Stimulated activated CD4-positive, alpha-beta T cell treated with anti-CD3 and anti-CD28 coated beads, Interleukin-1b, Interleukin-23, amount 100 ng/mL, for 48 hours (primary cell): Measurements from ENCODE around the gene LONP1.
"Not testable (repeated sequence)": the region's sequence is repeated elsewhere in the genome, so short reads cannot be mapped to it uniquely, and the experiment has no call there.

Experiments
- DNase-seq: peaks from one replicate; pipeline ENCODE4 v3.0.0-alpha.2; 2020

Gene LONP1

GRCh38 chr19:5711713-5712161 is 8.2 kb downstream of the LONP1 start:
- DNase-seq = no peak

DNA sequence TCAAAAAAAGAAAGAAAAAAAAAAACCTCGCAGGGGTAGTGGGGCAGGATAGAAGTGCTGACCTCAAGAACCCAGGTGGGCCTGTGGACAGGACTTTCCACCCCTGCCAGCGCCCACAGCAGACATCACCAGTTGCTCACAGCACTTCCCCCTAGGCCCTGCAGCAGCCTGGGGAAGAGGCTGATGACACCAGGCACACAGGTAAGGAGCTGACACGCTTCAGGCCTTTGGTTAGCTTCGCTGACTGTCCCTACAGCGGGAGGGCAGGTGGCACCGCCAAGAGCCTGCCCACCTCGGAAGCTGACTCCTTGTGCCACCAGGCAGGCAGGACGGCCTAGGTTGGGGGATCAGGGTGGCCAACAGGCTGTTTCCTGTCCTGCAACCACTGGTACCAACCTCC is 8.9 kb downstream of the LONP1 start:
- no peak for DNase-seq

- DNase-seq = no peak
Measured at GRCh38 chr19:5707576-5708575, 12.1 kb downstream of the LONP1 start.

- DNase-seq = no peak
Measured at GRCh38 chr19:5706876-5707573, 12.9 kb downstream of the LONP1 start.

- DNase-seq = no peak
Measured at GRCh38 chr19:5705552-5705951, 14.4 kb downstream of the LONP1 start.

DNA sequence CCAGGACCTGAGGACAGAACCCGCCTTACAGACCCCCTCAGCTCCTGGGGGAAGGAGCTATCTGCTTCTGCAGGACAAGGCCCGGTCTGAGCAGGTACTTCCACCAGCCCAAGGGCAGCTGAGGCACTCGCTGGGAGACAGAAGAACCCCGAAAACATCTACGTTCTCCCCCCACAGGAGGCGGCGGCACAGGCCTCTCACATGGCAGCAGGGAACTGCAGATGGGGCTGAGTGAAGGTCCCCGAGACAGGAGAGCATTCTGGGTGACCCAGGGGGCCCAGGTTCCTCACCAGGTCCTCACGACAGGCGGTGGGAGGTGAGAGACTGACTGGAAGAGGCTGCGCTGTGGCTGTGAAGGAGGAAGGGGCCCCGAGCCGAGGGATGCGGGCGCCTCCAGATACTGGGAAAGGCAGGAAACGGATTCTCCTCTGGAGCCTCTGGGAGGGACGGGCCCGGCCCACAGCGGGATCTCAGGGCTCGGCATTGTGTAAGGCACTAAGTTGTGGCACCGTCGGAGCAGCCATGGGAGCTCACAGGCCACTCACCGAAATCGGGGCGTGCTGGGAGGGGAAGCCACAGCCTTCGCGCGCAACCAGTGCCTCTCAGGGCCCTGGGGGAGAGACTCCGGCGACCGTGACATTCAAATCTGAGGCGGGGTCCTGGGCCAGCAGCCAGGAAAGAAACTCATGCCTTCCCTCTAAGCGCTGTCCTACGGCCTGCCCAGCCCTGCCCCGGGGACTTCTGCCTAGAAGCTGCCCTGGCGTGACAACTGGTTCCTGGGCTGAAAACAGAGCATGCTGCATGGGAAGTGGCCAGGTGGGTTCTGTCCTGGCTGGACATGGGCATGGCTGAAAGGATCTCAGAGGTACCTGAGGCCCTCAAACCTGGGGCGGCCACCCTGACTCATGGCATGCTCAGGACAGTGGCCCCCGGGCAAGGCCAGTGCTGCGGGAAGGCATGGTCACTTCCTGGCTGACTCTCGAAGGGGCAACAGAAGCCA is 15.8 kb downstream of the LONP1 start:
- no peak for DNase-seq

- not testable (repeated sequence) for DNase-seq
Measured at GRCh38 chr19:5702053-5702410, 17.9 kb downstream of the LONP1 start.

DNA sequence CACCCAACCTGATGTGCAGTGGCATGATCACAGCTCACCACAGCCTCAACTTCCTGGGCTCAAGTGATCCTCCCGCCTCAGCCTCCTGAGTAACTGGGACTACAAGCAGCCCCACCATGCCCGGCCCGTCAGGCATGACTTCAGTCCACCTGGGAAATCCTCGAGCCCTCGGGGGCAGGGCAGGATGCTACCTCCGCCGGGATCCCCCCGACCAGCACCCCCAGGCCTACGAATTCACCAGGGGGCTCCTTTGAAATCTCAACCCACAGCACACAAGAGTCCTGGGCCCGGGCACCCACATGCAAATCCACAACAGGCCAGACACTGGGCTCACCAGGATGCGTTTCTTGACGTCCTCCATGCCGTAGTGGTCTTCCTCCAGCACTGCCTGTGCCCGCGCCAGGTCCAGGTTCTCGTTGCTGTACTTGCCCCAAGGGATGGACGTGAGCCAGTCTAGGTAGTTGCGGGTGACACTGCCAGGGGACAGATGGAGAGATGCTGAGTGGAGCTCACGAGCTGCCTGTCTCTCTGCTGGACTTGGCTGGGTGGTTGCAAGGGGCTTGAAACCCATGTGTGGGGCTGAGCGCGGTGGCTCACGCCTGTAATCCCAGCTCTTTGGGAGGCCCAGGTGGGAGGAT is 19.4 kb downstream of the LONP1 start:
- no peak for DNase-seq

DNA sequence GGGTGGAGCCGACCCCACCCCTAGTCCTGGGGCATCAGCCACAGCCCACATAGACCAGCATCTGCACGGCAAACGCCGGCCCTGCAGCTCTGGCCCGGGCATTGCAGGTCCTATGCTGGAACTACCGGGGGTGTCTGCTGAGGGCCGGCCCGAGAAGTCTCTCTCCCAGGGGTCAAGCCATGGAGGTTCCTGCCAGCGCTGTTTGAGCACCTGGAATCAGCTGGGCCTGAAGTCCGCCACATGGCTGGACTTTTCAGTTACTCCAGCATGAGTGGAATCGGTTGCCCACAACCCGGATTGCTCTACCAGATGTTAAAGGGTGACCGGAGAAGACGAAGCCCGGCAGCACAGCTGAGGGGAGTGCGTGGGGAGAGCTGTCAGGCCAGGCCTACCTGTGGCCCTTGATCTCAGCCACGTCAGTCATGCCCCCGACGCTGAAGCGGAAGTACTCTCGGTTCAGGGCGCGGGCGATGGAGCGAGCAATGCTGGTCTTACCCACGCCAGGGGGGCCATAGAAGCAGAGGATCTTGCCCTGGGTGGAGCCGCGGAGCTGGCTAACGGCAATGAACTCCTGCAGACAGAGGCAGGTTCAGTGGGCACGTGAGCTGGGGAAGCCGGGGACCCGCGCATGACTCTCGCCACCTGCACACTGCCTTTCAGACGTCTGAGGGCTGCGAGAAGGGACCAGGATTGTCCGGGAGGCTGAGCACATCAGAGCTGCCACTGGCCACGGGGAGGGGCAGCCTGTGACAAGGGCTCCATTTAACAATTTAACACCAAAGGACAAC is 21.1 kb downstream of the LONP1 start:
- no peak for DNase-seq

GRCh38 chr19:5697890-5698634 is 21.9 kb downstream of the LONP1 start:
- no peak for DNase-seq

DNA sequence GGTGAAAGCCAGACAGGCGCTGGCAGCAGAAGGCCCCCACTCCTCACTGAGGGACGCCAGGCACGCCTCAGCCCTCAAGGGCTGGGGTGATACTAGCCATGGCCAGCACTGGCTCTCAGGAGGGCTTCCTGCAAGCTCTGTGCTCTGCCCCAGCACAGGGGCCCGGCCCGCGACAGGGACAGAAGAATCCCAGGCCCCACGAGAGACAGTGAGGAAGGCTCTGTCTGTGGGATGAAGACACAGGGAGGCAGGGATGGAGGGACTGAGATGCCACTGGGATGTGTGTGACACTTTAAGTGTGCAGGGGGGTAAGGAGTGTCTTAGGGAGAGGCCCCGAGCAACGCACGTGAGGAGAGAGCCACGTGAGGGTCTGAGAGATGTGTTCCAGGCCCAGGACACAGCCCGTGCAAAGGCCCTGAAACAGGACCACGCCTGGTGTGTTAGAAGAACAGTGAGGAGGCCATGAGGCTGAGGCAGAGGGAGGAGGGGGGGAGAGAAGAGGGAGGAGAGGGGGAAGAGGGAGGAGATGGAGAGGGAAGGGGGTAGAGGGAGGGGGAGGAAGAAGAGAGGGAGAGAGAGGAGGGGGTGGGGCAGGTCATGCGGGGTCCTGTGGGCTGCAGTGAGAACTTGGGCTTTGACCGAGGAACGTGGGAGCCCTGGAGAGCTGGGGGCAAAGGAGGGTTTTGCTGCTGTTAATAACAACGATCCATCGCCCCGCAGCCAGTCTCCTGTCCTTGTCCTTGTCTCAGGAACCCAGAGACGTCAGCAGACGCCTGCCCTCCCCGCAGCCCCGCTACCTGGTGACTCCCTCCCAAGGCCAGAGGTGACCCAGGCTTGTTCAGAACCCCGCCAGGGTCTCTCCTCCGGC is 22.7 kb downstream of the LONP1 start:
- DNase-seq = no peak

GRCh38 chr19:5696196-5697021 is 23.5 kb downstream of the LONP1 start:
- DNase-seq = no peak

DNA sequence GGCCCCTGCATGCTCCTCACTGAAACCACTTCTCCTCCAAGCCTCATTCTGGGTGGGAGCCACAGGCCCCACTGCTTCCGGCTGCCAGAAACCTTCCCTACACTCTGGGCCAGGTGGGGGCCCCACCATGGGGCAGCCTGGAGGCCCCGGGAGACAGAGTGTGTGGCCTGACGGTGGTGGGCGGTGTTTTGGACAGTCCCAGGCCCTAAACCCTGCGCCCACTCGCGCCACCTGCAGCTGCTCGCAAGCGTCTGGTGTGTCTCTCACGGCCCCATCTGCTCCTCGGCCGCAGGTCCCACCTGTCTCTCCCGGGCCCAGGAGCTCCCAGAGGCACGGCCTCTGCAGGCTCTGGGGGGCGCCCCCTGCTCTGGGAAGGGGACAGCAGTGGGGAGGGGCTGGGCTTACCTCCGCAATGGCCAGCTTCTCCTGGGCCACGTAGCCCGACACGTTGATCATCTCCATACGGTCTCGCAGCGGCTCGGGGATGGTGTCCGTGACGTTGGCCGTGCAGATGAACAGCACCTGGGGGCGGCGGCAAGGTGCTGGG is 24.2 kb downstream of the LONP1 start:
- no peak for DNase-seq

- no peak for DNase-seq
Measured at GRCh38 chr19:5694956-5695648, 24.8 kb downstream of the LONP1 start.

DNA sequence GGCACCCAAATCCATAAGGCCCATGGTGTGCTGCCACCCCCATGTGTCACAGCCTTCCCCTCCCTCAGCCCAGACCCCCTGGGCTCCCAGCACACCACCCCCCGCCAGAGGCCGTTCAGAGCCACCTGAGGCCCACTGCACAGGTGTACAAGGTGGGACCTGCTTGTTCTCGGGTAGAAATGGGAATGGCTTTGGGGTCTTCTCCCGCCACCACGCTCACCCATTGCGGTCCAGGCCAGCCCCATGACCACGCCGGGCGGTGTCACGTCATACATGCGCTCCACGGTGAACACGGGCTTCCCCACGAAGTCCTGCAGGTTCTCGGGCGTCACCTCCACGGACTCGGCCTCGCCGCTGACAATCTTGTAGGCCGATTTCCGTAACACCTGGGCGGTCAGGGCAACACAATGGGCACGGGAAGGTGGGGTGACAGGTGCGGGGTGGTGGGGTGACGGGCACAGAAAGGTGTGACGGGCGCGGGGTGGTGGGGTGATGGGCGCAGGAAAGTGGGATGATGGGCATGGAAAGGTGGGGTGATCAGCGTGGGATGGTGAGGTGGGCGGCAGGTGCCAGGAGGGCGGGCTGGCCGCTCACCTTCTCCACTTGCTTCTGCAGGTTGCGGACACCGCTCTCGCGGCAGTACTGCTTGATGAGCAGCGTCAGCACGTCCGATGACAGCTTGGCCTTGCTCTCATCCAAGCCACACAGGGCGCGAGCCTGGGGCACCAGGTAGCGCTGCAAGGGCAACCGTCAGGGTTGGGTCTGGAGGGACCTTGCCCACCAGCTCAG is 25.6 kb downstream of the LONP1 start:
- no peak for DNase-seq

DNA sequence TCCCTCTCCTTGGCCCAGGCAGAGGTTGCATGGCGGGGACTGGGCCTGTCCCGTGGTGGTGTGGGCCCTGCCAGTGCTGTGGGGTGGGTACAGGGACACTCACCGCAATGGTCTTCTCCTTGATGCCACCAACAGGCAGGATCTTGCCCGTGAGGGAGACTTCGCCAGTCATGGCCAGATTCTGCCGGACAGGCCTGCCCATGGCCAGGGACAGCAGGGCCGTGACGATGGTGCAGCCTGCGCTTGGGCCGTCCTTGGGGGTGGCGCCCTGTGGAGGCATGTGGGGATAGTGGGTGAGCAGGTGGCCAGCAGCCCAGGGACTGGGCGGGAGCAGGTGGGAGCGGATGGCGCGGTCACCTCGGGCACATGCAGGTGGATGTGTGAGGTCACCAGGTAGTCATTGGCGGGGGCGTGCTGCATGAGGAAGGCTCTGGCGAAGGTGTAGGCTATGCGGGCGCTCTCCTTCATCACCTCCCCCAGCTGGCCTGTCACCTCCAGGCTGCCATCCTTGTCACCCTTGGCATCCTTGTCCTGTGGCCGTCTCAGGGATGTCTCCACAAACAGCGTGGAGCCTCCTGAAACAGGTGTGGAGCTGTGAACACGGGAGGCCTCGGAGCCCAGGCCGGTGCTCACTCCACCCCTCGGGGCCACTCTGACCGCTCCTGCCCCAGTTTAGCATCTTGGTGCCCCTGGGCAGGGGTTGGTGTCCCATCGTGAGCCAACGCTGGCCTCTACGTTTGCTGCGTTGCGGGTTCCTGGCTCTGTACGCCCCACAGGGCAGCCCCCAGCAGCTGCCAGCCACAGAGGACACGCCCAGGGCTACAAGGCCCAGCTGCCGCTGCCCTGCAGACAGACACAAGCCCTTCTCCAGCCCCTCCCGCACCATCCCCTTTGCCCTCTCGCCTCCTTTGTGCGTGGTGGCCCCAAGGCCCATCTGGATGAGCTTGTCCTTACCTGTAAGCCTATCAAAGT is 26.5 kb downstream of the LONP1 start:
- DNase-seq = no peak
